Stomach (tissue), 4 donors: ENCODE data around the gene RALBP1.

Source experiments
- CTCF ChIP-seq, 7 experiments: fragments of 450-650 bp in 4 of 7; fragments of 200-600 bp in 3 of 7; sonication (generic) in 3 of 7; IDR thresholded peaks; one replicate each; pipeline ENCODE4 v1.5.1; 2016 to 2019; ENCODE audit warnings: antibody characterized with exemption in 7 of 7, control low read depth in 2 of 7, mild to moderate bottlenecking in 1 of 7
- EP300 ChIP-seq: sonication (generic); formaldehyde crosslinking; IDR thresholded peaks from one replicate; pipeline ENCODE4 v1.6.1; 2017; ENCODE audit warnings: antibody characterized with exemption
- POLR2A ChIP-seq, 4 donors: fragments of 450-650 bp; IDR thresholded peaks; one replicate each; pipeline ENCODE4 v1.6.1; 2016; ENCODE audit warnings: antibody characterized with exemption in 4 of 4, control low read depth in 2 of 4, mild to moderate bottlenecking in 1 of 4, moderate library complexity in 1 of 4
- POLR2AphosphoS5 ChIP-seq, 3 donors: sonication (generic); formaldehyde crosslinking; IDR thresholded peaks; one replicate each; pipeline ENCODE4 v1.6.1; 2016; ENCODE audit warnings: antibody characterized with exemption in 3 of 3

- no peak for TF ChIP-seq EP300
- no peak for TF ChIP-seq CTCF (IDR thresholded peaks at IDR 0.05)
- TF ChIP-seq POLR2AphosphoS5 (IDR thresholded peaks at IDR 0.05), result no peak
- no peak for TF ChIP-seq POLR2A (IDR thresholded peaks at IDR 0.05)
Measured at GRCh38 chr18:9436206-9436929, 38.9 kb upstream of the RALBP1 start.
